SU-DHL-6 (cell line): ENCODE results near the gene SYNE4.

Experiments
- CTCF ChIP-seq: fragments of 200-600 bp; sonication (generic); IDR thresholded peaks from one replicate; pipeline ENCODE4 v1.5.1; 2017; ENCODE audit warnings: antibody characterized with exemption, mild to moderate bottlenecking, low read length, moderate library complexity; ENCODE audit not compliant: insufficient read depth, poor library complexity, severe bottlenecking
- EZH2phosphoT487 ChIP-seq: fragments of 200-600 bp; sonication (generic), shearing (Covaris generic); conservative IDR thresholded peaks from 2 replicates; pipeline ENCODE4 v1.6.1; 2018; ENCODE audit warnings: mild to moderate bottlenecking, antibody characterized with exemption, low read length, moderate library complexity, mixed read lengths

- TF ChIP-seq CTCF (no peak), EZH2phosphoT487 (no peak)
These were observed 17.7 kb upstream of the SYNE4 start for GRCh38 chr19:36026091-36026876.
